T-helper 17 cell (primary cell): ENCODE results near the gene CACNA2D4. TPM values are rescaled to one million over a fixed set of nuclear protein-coding genes. Genes with fewer than 3 reads are reported as not detected.

Source experiments
- ATAC-seq: fragments of 150-1000 bp; cut with Tn5 transposase; 2 replicates; pipeline ENCODE4 v1.10.0; 2021; ENCODE audit warnings: mild to moderate bottlenecking, moderate library complexity
- DNase-seq, 3 donors: peaks; one replicate each; pipeline versions ENCODE4 v3.0.0 to v3.0.0-alpha.2; 2020 to 2021
- H3K9me3 ChIP-seq: one replicate; pipeline ENCODE4 v1.7.0; 2013; ENCODE audit warnings: low read length, mild to moderate bottlenecking; ENCODE audit not compliant: control insufficient read depth, poor library complexity, severe bottlenecking
- H3K27ac Mint-ChIP-seq: one replicate; pipeline ENCODE4 v1.8.0; 2022; ENCODE audit warnings: mild to moderate bottlenecking, moderate library complexity, mixed read lengths
- H3K27me3 Mint-ChIP-seq: one replicate; pipeline ENCODE4 v1.8.0; 2022; ENCODE audit warnings: mixed read lengths
- H3K36me3 Mint-ChIP-seq: one replicate; pipeline ENCODE4 v1.8.0; 2022; ENCODE audit warnings: low read depth, mixed read lengths
- H3K4me1 Mint-ChIP-seq: one replicate; pipeline ENCODE4 v1.8.0; 2022; ENCODE audit warnings: mild to moderate bottlenecking, mixed read lengths
- H3K4me3 Mint-ChIP-seq: one replicate; pipeline ENCODE4 v1.8.0; 2022; ENCODE audit warnings: mild to moderate bottlenecking, moderate library complexity, mixed read lengths
- total RNA-seq, 4 donors: library from RNA in 2 of 4; stranded (reverse) in 2 of 4; gene quantifications; one replicate each; pipeline ENCODE4 v1.2.3 and lab custom pipeline; 2022 to 2026

Gene CACNA2D4
- total RNA-seq, 2 donors from 2014 or later, result 18.1 to 25.2 TPM

- ATAC-seq (no peak), DNase-seq (peak in 1 of 3 donors; percentile 3)
- Mint-ChIP-seq H3K4me3 (no peak overlapping the region), H3K27me3 (peaks cover 18% of the 10 kb centered on the region), H3K27ac (no peak overlapping the region), H3K4me1 (peaks cover 19% of the 10 kb centered on the region), H3K36me3 (no peaks in the 10 kb centered on the region)
- no peaks in the 10 kb centered on the region for H3K9me3 ChIP-seq
These were observed 6.6 kb downstream of the CACNA2D4 start for GRCh38 chr12:1911598-1912575.

GRCh38 chr12:1910468-1910867 is 8.0 kb downstream of the CACNA2D4 start:
- Mint-ChIP-seq H3K27me3 (peaks cover 11% of the 10 kb centered on the region), H3K36me3 (no peaks in the 10 kb centered on the region), H3K27ac (no peak overlapping the region), H3K4me1 (peaks cover 7% of the 10 kb centered on the region), H3K4me3 (no peak overlapping the region)
- H3K9me3 ChIP-seq, result peaks cover 3% of the 10 kb centered on the region
- ATAC-seq, result no peak
- DNase-seq, result no peak

- H3K27ac Mint-ChIP-seq, result no peak overlapping the region
- peaks cover 5% of the 10 kb centered on the region for H3K27me3 Mint-ChIP-seq
- peaks cover 5% of the 10 kb centered on the region for H3K4me1 Mint-ChIP-seq
- no peaks in the 10 kb centered on the region for H3K36me3 Mint-ChIP-seq
- ATAC-seq (no peak), DNase-seq (no peak)
- peaks cover 7% of the 10 kb centered on the region for H3K9me3 ChIP-seq
- H3K4me3 Mint-ChIP-seq, result no peak overlapping the region
These were observed 9.7 kb downstream of the CACNA2D4 start for GRCh38 chr12:1908758-1909157.

- peaks cover 5% of the 10 kb centered on the region for H3K4me1 Mint-ChIP-seq
- H3K27ac Mint-ChIP-seq, result no peak overlapping the region
- no peaks in the 10 kb centered on the region for H3K36me3 Mint-ChIP-seq
- peak overlapping the region; percentile 75 for H3K4me3 Mint-ChIP-seq
- ATAC-seq, result peak; percentile 41
- H3K9me3 ChIP-seq, result peaks cover 8% of the 10 kb centered on the region
- peaks cover 5% of the 10 kb centered on the region for H3K27me3 Mint-ChIP-seq
- no peak for DNase-seq
These were observed 10.5 kb downstream of the CACNA2D4 start for GRCh38 chr12:1907652-1908611.

- H3K9me3 ChIP-seq, result peaks cover 11% of the 10 kb centered on the region
- Mint-ChIP-seq H3K4me1 (peaks cover 5% of the 10 kb centered on the region), H3K4me3 (no peak overlapping the region), H3K36me3 (no peaks in the 10 kb centered on the region), H3K27me3 (peaks cover 5% of the 10 kb centered on the region), H3K27ac (no peak overlapping the region)
- no peak for ATAC-seq
- no peak for DNase-seq
These were observed 11.9 kb downstream of the CACNA2D4 start for GRCh38 chr12:1906579-1906978.

- Mint-ChIP-seq H3K27me3 (peaks cover 12% of the 10 kb centered on the region), H3K4me3 (no peak overlapping the region), H3K36me3 (no peaks in the 10 kb centered on the region), H3K4me1 (peaks cover 5% of the 10 kb centered on the region), H3K27ac (no peak overlapping the region)
- ATAC-seq (no peak), DNase-seq (no peak)
- peaks cover 11% of the 10 kb centered on the region for H3K9me3 ChIP-seq
These were observed 13.6 kb downstream of the CACNA2D4 start for GRCh38 chr12:1904875-1905274.

- no peaks in the 10 kb centered on the region for H3K9me3 ChIP-seq
- DNase-seq, result no peak
- no peaks in the 10 kb centered on the region for H3K4me1 Mint-ChIP-seq
- H3K27ac Mint-ChIP-seq, result no peak overlapping the region
- peaks cover 3% of the 10 kb centered on the region for H3K36me3 Mint-ChIP-seq
- H3K27me3 Mint-ChIP-seq, result peaks cover 25% of the 10 kb centered on the region
- H3K4me3 Mint-ChIP-seq, result no peak overlapping the region
- no peak for ATAC-seq
These were observed 21.5 kb downstream of the CACNA2D4 start for GRCh38 chr12:1896964-1897363.

- Mint-ChIP-seq H3K4me3 (no peak overlapping the region), H3K27ac (no peak overlapping the region), H3K4me1 (no peaks in the 10 kb centered on the region), H3K27me3 (peaks cover 37% of the 10 kb centered on the region), H3K36me3 (peaks cover 3% of the 10 kb centered on the region)
- DNase-seq, result no peak
- no peak for ATAC-seq
- no peaks in the 10 kb centered on the region for H3K9me3 ChIP-seq
These were observed 27.6 kb downstream of the CACNA2D4 start for GRCh38 chr12:1890810-1891209.

- no peak for DNase-seq
- Mint-ChIP-seq H3K27me3 (peaks cover 40% of the 10 kb centered on the region), H3K4me1 (no peaks in the 10 kb centered on the region), H3K4me3 (no peak overlapping the region), H3K36me3 (peaks cover 3% of the 10 kb centered on the region), H3K27ac (no peak overlapping the region)
- ATAC-seq, result no peak
- H3K9me3 ChIP-seq, result no peaks in the 10 kb centered on the region
These were observed 28.2 kb downstream of the CACNA2D4 start for GRCh38 chr12:1890119-1890703.

GRCh38 chr12:1888923-1889322 is 29.5 kb downstream of the CACNA2D4 start:
- H3K27me3 Mint-ChIP-seq, result peaks cover 36% of the 10 kb centered on the region
- DNase-seq (no peak), ATAC-seq (no peak)

GRCh38 chr12:1886396-1887008 is 31.9 kb downstream of the CACNA2D4 start:
- peaks cover 3% of the 10 kb centered on the region for H3K36me3 Mint-ChIP-seq
- no peak for ATAC-seq
- no peak overlapping the region for H3K27ac Mint-ChIP-seq
- H3K4me1 Mint-ChIP-seq, result peaks cover 2% of the 10 kb centered on the region
- H3K27me3 Mint-ChIP-seq, result peaks cover 43% of the 10 kb centered on the region
- no peak overlapping the region for H3K4me3 Mint-ChIP-seq
- no peaks in the 10 kb centered on the region for H3K9me3 ChIP-seq
- DNase-seq, result no peak

More at GRCh38 chr12:1888923-1889322, 29.5 kb downstream of the CACNA2D4 start:
- no peak overlapping the region for H3K27ac Mint-ChIP-seq
- H3K9me3 ChIP-seq, result no peaks in the 10 kb centered on the region
- no peaks in the 10 kb centered on the region for H3K4me1 Mint-ChIP-seq
- H3K36me3 Mint-ChIP-seq, result peaks cover 3% of the 10 kb centered on the region
- no peak overlapping the region for H3K4me3 Mint-ChIP-seq

GRCh38 chr12:1885599-1886245 is 32.7 kb downstream of the CACNA2D4 start:
- no peaks in the 10 kb centered on the region for H3K9me3 ChIP-seq
- peaks cover 3% of the 10 kb centered on the region for H3K36me3 Mint-ChIP-seq
- H3K27ac Mint-ChIP-seq, result no peak overlapping the region
- no peak for DNase-seq
- H3K4me1 Mint-ChIP-seq, result peaks cover 2% of the 10 kb centered on the region
- no peak overlapping the region for H3K4me3 Mint-ChIP-seq
- no peak for ATAC-seq
- peaks cover 46% of the 10 kb centered on the region for H3K27me3 Mint-ChIP-seq
